Stimulated activated CD8-positive, alpha-beta memory T cell treated with anti-CD3 and anti-CD28 coated beads, Interleukin-15, amount 100 ng/mL, for 4 hours (primary cell): ENCODE data around the gene SLC1A1.
"Not testable (repeated sequence)": the region's sequence is repeated elsewhere in the genome, so short reads cannot be mapped to it uniquely, and the experiment has no call there.

Experiments
- DNase-seq, 2 donors: peaks; one replicate each; pipeline ENCODE4 v3.0.0-alpha.2; 2020; ENCODE audit warnings: low read depth in 2 of 2

SLC1A1 gene

DNA sequence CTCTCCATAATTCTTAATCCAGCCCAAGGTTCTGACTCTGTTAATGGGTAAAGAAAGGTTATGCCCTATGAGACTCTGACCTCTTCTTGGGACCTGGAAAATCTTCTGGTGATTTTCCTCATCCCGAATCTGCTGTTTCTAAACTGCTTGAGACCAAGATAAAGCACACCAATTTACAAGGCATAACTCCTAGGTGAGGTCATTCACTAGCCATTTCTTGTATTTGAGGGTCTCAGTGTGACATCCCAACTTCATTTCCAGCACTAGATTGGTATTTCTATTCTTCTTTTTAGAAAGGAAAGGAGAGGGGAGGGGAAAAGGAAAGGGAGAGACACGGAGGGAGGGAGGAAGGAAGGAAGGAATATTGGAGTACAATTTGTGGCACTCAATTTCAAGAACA lies 51.6 kb downstream of the SLC1A1 start:
- DNase-seq: no peak

DNA sequence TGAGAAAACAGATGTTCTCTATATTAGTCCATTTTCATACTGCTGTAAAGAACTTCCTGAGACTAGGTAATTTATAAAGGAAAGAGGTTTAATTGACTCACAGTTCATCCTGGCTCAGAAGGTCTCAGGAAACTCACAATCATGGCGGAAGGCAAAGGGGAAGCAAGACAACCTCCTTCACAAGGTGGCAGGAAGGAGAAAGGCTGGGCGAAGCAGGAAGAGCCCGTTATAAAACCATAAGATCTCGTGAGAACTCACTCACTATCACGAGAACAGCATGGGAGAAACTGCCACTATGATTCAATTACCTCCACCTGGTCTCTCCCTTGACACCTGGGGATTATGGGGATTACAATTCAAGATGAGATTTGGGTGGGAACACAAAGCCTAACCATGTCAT lies 54.4 kb downstream of the SLC1A1 start:
- not testable (repeated sequence) for DNase-seq

DNA sequence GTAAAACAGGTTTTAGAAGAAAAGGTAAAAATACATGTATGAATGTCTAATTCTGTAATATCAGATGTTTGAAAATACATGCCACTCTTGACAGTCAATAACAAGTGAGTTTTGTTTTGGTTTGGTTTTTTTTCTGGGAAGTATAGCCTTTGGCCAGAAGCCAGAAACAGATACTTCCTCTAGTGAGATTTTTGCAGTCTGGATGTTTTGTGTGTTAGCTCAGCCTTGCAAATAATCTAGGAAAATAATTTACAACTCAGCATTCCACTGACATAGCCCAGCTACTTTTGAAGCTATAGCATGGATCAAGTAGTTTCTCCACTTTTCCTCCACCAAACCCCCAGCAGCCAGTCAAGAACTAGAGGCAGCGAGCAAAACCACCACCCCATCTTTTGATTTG lies 56.7 kb downstream of the SLC1A1 start:
- no peak for DNase-seq

- no peak for DNase-seq
These were observed 58.8 kb downstream of the SLC1A1 start for GRCh38 chr9:4548811-4549725.

DNA sequence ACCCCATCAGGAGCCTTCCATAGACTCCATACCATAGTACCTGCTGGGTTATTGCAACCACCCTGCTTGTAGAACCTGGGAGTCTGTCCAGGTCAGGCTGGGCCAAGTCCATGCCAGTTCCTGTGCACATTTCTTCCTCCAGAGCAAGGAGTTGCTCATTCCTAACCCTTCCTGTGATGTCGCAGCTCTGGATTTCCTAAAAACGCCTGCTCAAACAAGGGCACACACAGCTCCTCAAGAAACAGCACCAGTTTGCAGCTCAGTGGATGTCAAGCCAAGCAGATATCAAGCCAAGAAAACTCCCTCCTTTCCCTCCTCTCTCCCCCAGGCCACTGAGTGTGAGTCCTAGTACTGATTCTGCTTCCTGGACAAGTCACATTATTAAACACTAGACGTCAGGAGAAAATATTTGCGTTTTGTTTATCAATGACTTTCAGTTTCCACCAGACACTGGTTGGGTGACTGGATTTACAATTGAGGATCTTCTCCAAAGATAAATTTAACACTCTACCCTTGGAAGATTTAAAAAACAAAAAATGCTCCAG lies 59.6 kb downstream of the SLC1A1 start:
- no peak for DNase-seq

DNA sequence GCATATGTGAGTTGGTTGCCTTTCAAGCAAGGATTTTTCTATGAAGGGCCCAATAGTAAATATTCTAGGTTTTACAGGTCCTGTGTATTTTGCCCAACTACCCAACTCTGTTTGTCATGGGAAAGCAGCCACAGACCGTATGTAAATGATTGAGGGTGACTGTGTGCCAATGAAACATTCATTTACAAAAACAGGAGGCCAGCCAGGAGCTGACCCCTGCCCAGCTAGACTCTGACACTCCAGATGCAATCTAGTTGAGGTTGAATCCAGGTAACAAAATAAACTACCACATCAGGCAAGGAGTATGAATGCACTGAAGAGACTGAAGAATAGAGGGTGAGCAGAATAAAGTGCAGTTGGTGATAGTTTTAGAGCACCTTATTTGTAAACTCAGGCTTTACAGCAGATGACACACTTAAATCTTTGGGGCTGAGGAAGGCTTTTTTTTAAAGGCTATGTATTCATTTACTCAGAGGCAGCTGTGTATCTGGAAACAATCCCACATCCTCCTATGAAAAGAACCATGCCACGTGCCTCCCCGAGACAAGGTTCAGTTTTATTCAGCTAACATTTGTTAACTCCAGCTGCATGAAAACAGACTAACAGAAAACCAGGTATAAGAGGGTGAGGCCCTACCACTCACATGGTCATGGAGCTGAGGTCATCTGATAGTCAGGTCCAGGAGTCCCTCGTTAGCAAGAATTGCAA lies 60.7 kb downstream of the SLC1A1 start:
- no peak for DNase-seq

DNA sequence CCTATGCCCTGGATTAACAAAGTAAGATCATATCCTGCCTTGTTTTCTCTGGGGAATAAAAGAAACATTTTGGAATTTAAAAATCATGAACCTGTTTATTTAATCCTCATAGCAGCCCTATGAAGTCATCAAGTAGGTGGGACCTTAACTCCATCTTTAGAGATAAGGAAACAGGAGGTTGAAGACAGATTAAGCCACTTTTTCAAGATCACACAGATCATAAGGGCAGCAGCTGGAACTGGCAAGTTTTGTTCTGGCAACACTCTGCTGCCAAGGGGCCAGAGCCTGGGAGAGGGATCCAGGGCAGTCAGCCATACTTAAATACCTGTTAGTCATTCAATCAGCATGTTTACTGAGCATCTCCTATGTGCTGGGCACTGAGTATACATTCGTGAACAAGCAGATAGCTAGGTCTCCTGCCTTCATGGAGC lies 63.7 kb downstream of the SLC1A1 start:
- no peak for DNase-seq

DNA sequence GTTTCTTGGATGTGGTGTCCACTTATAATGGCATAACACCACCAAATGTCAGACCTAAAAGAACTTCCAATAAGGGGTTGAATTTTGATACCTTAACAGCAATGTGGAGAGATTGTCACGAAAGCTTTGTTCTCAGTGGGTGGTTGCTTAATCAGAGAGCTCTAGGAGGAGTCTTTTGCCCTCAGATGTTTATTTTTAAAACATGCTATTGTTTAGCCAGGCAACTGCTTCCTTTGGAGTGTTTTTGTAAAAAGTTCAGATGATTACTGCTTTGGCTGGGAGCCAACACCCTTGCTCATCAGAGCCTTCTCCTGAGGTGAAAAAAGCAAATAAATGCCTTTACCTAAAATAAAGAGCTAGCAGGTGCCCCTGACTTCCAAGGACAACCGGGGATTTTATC lies 65.0 kb downstream of the SLC1A1 start:
- no peak for DNase-seq

DNA sequence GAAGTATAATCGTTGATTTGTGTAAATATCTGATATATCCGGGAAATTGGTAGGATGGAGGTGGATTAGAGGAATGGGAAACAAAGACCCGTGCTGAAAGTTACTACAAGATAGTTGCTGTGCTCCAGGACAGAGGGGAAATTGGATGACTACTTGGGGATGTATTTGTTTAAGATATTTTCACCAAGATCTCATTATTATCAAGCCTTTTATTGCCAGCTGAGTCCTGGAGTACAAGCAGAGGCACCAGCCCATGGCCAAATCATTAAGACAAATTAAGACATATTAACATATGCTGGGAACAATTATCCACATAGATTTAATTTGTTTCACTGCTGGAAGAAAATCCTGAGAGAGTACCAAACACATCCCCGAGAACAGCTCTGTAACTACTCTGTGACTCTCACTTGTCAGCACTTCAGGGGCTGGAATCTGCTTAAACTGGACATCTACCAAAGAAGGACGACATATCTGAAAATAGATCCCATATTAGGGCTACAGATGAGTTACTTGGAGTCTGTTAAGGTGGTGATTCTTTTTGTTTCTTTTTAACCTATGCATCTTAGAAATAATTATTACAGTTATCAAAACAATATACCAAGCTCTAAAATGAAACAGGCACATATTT lies 68.2 kb downstream of the SLC1A1 start:
- no peak for DNase-seq

GRCh38 chr9:4559261-4560182 lies 69.3 kb downstream of the SLC1A1 start:
- DNase-seq: no peak

DNA sequence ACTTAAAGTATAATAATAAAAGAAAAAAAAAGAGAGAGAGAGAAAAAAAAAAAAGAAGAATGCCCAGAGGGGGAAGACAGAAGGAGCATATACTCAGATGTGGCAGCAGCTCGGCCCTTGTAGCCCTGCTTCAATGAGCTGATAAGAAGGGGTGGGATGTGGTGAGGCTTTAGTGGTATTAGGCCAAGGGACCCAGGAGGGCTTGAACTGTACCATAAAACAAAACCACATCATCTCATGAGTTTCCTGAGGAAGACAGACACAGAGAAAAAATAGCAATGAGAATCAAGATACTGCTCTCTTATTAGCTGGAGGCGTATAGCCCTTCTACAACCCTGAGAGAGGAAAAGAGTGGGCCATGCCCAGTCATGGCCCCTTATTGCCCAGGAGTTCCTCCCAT lies 72.8 kb downstream of the SLC1A1 start:
- DNase-seq: no peak

DNA sequence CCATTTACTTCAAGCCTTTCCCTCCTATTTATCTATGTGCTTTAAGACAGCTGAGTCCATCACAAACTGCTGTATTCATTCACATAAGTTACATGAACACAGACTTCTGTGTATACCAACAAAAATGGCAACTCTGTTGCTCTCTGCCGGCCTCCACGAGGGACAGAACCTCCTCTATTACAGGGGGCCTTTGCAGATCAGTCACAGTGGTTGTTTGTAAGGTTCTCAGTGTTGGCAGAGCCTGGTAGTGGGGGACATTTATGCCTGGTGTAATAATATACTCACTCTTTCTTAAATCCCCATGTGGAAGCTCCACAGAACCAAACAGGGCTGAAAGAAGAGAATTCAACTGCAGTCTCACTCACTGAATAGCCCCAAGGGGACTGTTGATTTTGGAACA lies 76.5 kb downstream of the SLC1A1 start:
- DNase-seq: no peak

- no peak for DNase-seq
These were observed 77.3 kb downstream of the SLC1A1 start for GRCh38 chr9:4567601-4568000.

DNA sequence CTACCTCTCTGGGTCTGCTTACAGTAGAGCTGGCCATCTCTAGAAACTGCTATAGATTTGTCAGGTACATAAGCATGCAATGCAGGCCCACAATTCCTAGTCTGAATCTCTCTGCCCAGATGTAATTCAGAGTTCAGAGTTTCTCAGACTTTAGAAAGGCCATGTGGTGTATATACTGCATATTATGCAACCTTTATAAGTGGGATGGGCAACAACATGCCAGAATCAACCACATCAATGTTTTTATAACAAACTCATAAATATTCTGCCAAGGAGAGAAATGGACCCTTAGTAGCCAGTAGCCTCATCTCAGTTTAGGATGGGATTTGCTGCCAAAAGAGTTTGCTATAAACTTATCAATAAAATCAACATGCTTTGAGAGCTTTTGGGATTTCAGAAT lies 78.8 kb downstream of the SLC1A1 start:
- no peak for DNase-seq

- no peak for DNase-seq
These were observed 82.0 kb downstream of the SLC1A1 start for GRCh38 chr9:4572184-4572826.

GRCh38 chr9:4573176-4573575 lies 82.9 kb downstream of the SLC1A1 start:
- DNase-seq: no peak

GRCh38 chr9:4573634-4574389 lies 83.5 kb downstream of the SLC1A1 start:
- DNase-seq: no peak

DNA sequence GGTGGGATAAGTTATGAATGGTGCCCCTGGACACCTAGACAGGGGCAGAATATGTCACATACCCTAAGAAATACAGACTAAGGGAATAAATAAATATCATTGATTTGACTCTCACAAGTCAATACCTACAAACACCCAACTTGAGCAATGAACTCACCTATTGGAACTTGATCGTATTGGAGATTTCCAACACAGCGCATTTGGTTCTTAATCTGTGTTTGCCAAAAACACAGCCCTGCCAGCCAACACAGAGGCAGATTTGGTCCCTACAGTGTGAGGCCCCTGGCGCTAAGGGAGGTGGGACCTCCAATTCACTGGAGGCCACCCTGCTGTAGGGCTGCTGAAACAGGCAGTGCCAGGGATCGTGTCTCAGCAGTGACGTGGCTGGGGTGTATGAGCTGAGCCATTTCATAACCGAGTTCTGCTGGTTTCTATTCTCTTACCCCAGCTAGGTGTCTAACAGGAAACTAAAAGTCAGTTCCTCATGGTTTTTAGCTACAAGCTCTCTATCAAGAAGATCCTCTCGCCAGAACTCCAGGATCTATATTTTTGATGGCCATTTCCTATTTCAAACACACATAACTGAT lies 84.5 kb downstream of the SLC1A1 start:
- DNase-seq: no peak

DNA sequence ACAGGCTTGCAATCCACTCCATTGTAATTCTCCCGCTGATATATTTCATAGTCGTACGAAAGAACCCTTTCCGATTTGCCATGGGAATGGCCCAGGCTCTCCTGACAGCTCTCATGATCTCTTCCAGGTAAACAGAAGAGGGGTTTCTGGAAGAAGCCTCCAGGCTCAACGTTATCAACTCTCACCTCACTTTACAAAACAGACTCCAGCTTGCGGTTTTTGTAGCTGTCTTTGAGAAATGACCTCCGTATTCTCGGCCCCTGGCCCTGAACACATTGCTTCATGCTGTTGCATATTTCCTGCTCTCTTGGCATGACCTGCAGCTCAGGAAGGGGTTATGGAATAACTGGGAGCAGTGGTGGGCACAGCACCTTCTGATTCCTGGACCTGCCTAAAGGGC lies 85.7 kb downstream of the SLC1A1 start:
- no peak for DNase-seq

- DNase-seq: no peak
These were observed 86.2 kb downstream of the SLC1A1 start for GRCh38 chr9:4576448-4576847.
